Endothelial cell of umbilical vein (primary cell): ENCODE data around the gene GPRIN2. TPM values are rescaled to one million over a fixed set of nuclear protein-coding genes. Genes with fewer than 3 reads are reported as not detected.

Experiments used
- BruUV-seq: library from RNA; stranded (reverse); fragments of 400-500 nt; replicated peaks from 2 replicates; lab custom pipeline; 2021; lab: Mats Ljungman, UMichigan
- CTCF ChIA-PET: fragments of 300-600, 350-600 bp; sonication (Branson Sonifier 250); formaldehyde crosslinking; loops from one replicate; lab custom pipeline; 2021; ENCODE audit warnings: antibody characterized with exemption, inconsistent platforms; lab: Charles Lee
- POLR2A ChIA-PET: fragments of 300-600, 350-600 bp; sonication (Branson Sonifier 250); formaldehyde crosslinking; loops from one replicate; lab custom pipeline; 2021; ENCODE audit warnings: antibody characterized with exemption, inconsistent platforms; lab: Charles Lee
- DNase-seq: peaks from one replicate; pipeline ENCODE4 v3.0.0-alpha.2; 2011; ENCODE audit warnings: low read depth, low spot score
- FAIRE-seq: peaks from 2 replicates; lab custom pipeline; 2011; peaks lifted over from hg19 to GRCh38; lab: Jason Lieb, UNC
- H2AFZ ChIP-seq: 2 replicates; pipeline ENCODE4 v1.6.0; 2012; ENCODE audit warnings: low read depth, low read length, control low read depth, inconsistent platforms
- H3K27ac ChIP-seq: 2 replicates; pipeline ENCODE4 v1.5.1; 2011; ENCODE audit warnings: low read depth, mild to moderate bottlenecking, control low read depth, low read length, moderate library complexity; ENCODE audit not compliant: insufficient read depth
- H3K27me3 ChIP-seq, 2 experiments: 2 replicates each; pipeline versions ENCODE4 v1.6.0 to v1.6.1; 2011; ENCODE audit warnings: low read length in 2 of 2, mixed read lengths in 1 of 2; ENCODE audit not compliant: control insufficient read depth in 2 of 2, insufficient read depth in 2 of 2
- H3K36me3 ChIP-seq, 2 experiments: 2 replicates in 1 of 2; 3 replicates in 1 of 2; pipeline ENCODE4 v1.5.1; 2011; ENCODE audit warnings: low read length in 2 of 2, mild to moderate bottlenecking in 1 of 2, moderate library complexity in 1 of 2; ENCODE audit not compliant: control insufficient read depth in 2 of 2, insufficient read depth in 2 of 2; ENCODE audit errors: extremely low read depth in 1 of 2
- H3K4me1 ChIP-seq: 3 replicates; pipeline ENCODE4 v1.5.1; 2011; ENCODE audit warnings: mild to moderate bottlenecking, low read length; ENCODE audit not compliant: control insufficient read depth, insufficient read depth; ENCODE audit errors: extremely low read depth
- H3K4me2 ChIP-seq: 2 replicates; pipeline ENCODE4 v1.6.1; 2011; ENCODE audit warnings: low read length, control low read depth, mixed read lengths; ENCODE audit not compliant: insufficient read depth
- H3K4me3 ChIP-seq, 3 experiments: fragments of 200-600 bp in 1 of 3; sonication (generic), shearing (Covaris generic) in 1 of 3; replicated peaks in 1 of 3; 2 replicates each; pipeline ENCODE4 v1.5.1; 2011 to 2016; ENCODE audit warnings: control low read depth in 3 of 3, low read length in 3 of 3, mild to moderate bottlenecking in 2 of 3, inconsistent platforms in 1 of 3, low read depth in 1 of 3, moderate library complexity in 1 of 3; ENCODE audit not compliant: insufficient read depth in 1 of 3
- H3K79me2 ChIP-seq: 2 replicates; pipeline ENCODE4 v1.6.0; 2012; ENCODE audit warnings: low read length, inconsistent platforms; ENCODE audit not compliant: control insufficient read depth, insufficient read depth
- H3K9ac ChIP-seq: replicated peaks from 2 replicates; pipeline ENCODE3; 2011; ENCODE audit warnings: low read length, control low read depth; ENCODE audit not compliant: insufficient read depth; ENCODE audit errors: extremely low read depth
- H3K9me1 ChIP-seq: replicated peaks from 3 replicates; pipeline ENCODE4 v1.6.0; 2011; ENCODE audit warnings: mild to moderate bottlenecking, low read length; ENCODE audit not compliant: control insufficient read depth, insufficient read depth; ENCODE audit errors: extremely low read depth
- H3K9me3 ChIP-seq: replicated peaks from 2 replicates; pipeline ENCODE4 v1.5.1; 2012; ENCODE audit warnings: low read length, inconsistent platforms; ENCODE audit not compliant: control insufficient read depth, insufficient read depth
- H4K20me1 ChIP-seq: replicated peaks from 2 replicates; pipeline ENCODE3; 2011; ENCODE audit warnings: mild to moderate bottlenecking, low read length; ENCODE audit not compliant: control insufficient read depth, insufficient read depth; ENCODE audit errors: extremely low read depth
- EZH2 ChIP-seq: IDR thresholded peaks from 2 replicates; pipeline ENCODE4 v1.6.1; 2012; ENCODE audit warnings: borderline replicate concordance, low read depth, mild to moderate bottlenecking, moderate library complexity, low read length, inconsistent platforms; ENCODE audit not compliant: severe bottlenecking
- GATA2 ChIP-seq: IDR thresholded peaks from 2 replicates; pipeline ENCODE4 v1.7.0; 2011; ENCODE audit warnings: low read depth, mild to moderate bottlenecking, moderate library complexity, mixed read lengths, low read length; ENCODE audit not compliant: insufficient read length, insufficient read depth
- JUN ChIP-seq: IDR thresholded peaks from 2 replicates; pipeline ENCODE4 v1.6.1; 2011; ENCODE audit warnings: borderline replicate concordance, low read depth; ENCODE audit not compliant: insufficient read length, insufficient read depth
- MAX ChIP-seq: IDR thresholded peaks from 2 replicates; pipeline ENCODE4 v1.6.1; 2011; ENCODE audit not compliant: insufficient read depth, insufficient read length
- MYC ChIP-seq: IDR thresholded peaks from one replicate; pipeline ENCODE4 v1.6.1; 2011; ENCODE audit warnings: mild to moderate bottlenecking, low read depth, low read length
- POLR2A ChIP-seq: IDR thresholded peaks from 2 replicates; pipeline ENCODE4 v1.6.1; 2012; ENCODE audit warnings: low read depth, mild to moderate bottlenecking, control low read depth, low read length
- POLR2AphosphoS5 ChIP-seq: IDR thresholded peaks from 2 replicates; pipeline ENCODE4 v1.6.1; 2012; ENCODE audit warnings: low read depth, mild to moderate bottlenecking, control low read depth, low read length, moderate library complexity; ENCODE audit not compliant: insufficient read depth
- dilution Hi-C: fragments of 300-500 bp; cut with MboI; formaldehyde crosslinking; loops from one replicate; pipeline ENCODE4 v1.15.0; 2019; ENCODE audit warnings: low sequenced_read_pairs; ENCODE audit not compliant: extremely low pct_ligation_motif_present
- intact Hi-C: fragments of 100-400 bp; cut with micrococcal nuclease; formaldehyde crosslinking; loops from one replicate; pipeline ENCODE4 v1.10.0; 2022
- polyA plus RNA-seq, 4 experiments: library from polyadenylated mRNA; depleted of rRNA in 3 of 4; stranded (reverse) in 3 of 4; unstranded in 1 of 4; fragments of >200 nt; gene quantifications; 2 replicates each; pipeline versions ENCODE4 v1.2.1 to v1.2.3, GENCODE V29; 2011 to 2012; ENCODE audit warnings: missing spikeins in 1 of 4
- total RNA-seq: library from RNA; stranded (reverse); gene quantifications from 2 replicates; pipeline ENCODE4 v1.2.3, GENCODE V29; 2021

GPRIN2 gene
- total and polyA plus RNA-seq, 2 donors (not counting 3 experiments of a cell fraction or from before 2014, with no cell fraction given), result not detected

- CTCF ChIA-PET, result no interaction called here
- no peak for FAIRE-seq
Measured at GRCh38 chr10:46547541-46548497, 8.6 kb downstream of the GPRIN2 start.

More at GRCh38 chr10:46547541-46548497, 8.6 kb downstream of the GPRIN2 start:
- Histone ChIP-seq H3K27me3 (no peaks in the 10 kb centered on the region), H3K27ac (no peak overlapping the region), H3K9me3 (no peaks in the 10 kb centered on the region), H3K4me2 (no peak overlapping the region), H2AFZ (no peak overlapping the region), H3K9ac (no peak overlapping the region), H3K4me1 (no peaks in the 10 kb centered on the region), H3K9me1 (no peaks in the 10 kb centered on the region), H3K79me2 (no peaks in the 10 kb centered on the region), H4K20me1 (no peaks in the 10 kb centered on the region), H3K4me3 (no peak overlapping the region), H3K36me3 (no peaks in the 10 kb centered on the region)
- no peak for DNase-seq
- POLR2A ChIA-PET, result no interaction called here
- BruUV-seq, result no TSS peak
- intact Hi-C loops, result no loop called here
- TF ChIP-seq POLR2A (no peak), GATA2 (no peak), JUN (no peak), MAX (no peak), EZH2 (no peak), MYC (no peak), POLR2AphosphoS5 (no peak)
- dilution Hi-C loops, result no loop called here
